Trophoblast cell (in vitro differentiated cells and primary cell): ENCODE data around the gene DEPDC1B.
"Not testable (repeated sequence)": the region's sequence is repeated elsewhere in the genome, so short reads cannot be mapped to it uniquely, and the experiment has no call there.

Experiments used
- DNase-seq, 2 donors: peaks; one replicate each; pipeline ENCODE4 v3.0.0-alpha.2; 2016
- H2AFZ ChIP-seq: 2 replicates; pipeline ENCODE4 v1.6.1; 2013; ENCODE audit warnings: low read length, moderate library complexity, mild to moderate bottlenecking; ENCODE audit not compliant: insufficient read depth, poor library complexity
- H2AK5ac ChIP-seq: 2 replicates; pipeline ENCODE4 v1.6.1; 2013; ENCODE audit warnings: mild to moderate bottlenecking, low read length
- H2BK120ac ChIP-seq: 2 replicates; pipeline ENCODE4 v1.6.1; 2013; ENCODE audit warnings: low read length, mild to moderate bottlenecking, moderate library complexity; ENCODE audit not compliant: insufficient read depth, poor library complexity
- H2BK12ac ChIP-seq: 2 replicates; pipeline ENCODE4 v1.6.1; 2013; ENCODE audit warnings: mild to moderate bottlenecking, low read length, moderate library complexity
- H2BK5ac ChIP-seq: 2 replicates; pipeline ENCODE4 v1.6.1; 2013; ENCODE audit warnings: low read length, low read depth, moderate library complexity, mild to moderate bottlenecking; ENCODE audit not compliant: poor library complexity
- H3K14ac ChIP-seq: 2 replicates; pipeline ENCODE4 v1.6.1; 2013; ENCODE audit warnings: mild to moderate bottlenecking, low read length
- H3K18ac ChIP-seq: 2 replicates; pipeline ENCODE4 v1.6.1; 2013; ENCODE audit warnings: mild to moderate bottlenecking, low read length
- H3K23ac ChIP-seq: 2 replicates; pipeline ENCODE4 v1.6.1; 2013; ENCODE audit warnings: low read length
- H3K27ac ChIP-seq: 2 replicates; pipeline ENCODE4 v1.5.1; 2013; ENCODE audit warnings: low read depth, mild to moderate bottlenecking, inconsistent platforms, low read length, moderate library complexity
- H3K27me3 ChIP-seq: 2 replicates; pipeline ENCODE4 v1.6.1; 2013; ENCODE audit warnings: inconsistent platforms, mild to moderate bottlenecking, low read length, moderate library complexity; ENCODE audit not compliant: insufficient read depth
- H3K36me3 ChIP-seq, 2 experiments: 1 replicate in 1 of 2; 2 replicates in 1 of 2; pipeline ENCODE4 v1.6.1; 2013; ENCODE audit warnings: low read length in 2 of 2, mild to moderate bottlenecking in 2 of 2, moderate library complexity in 1 of 2; ENCODE audit not compliant: insufficient read depth in 2 of 2, control insufficient read depth in 1 of 2
- H3K4ac ChIP-seq: 2 replicates; pipeline ENCODE4 v1.6.1; 2013; ENCODE audit warnings: low read depth, mild to moderate bottlenecking, low read length, moderate library complexity
- H3K4me1 ChIP-seq, 2 experiments: 1 replicate in 1 of 2; 2 replicates in 1 of 2; pipeline ENCODE4 v1.6.1; 2013; ENCODE audit warnings: low read length in 2 of 2, mild to moderate bottlenecking in 2 of 2, moderate library complexity in 1 of 2; ENCODE audit not compliant: insufficient read depth in 2 of 2, control insufficient read depth in 1 of 2
- H3K4me2 ChIP-seq: 2 replicates; pipeline ENCODE4 v1.6.1; 2013; ENCODE audit warnings: inconsistent platforms, mild to moderate bottlenecking, low read length, moderate library complexity
- H3K4me3 ChIP-seq: 2 replicates; pipeline ENCODE4 v1.5.1; 2013; ENCODE audit warnings: mild to moderate bottlenecking, low read depth, low read length, inconsistent platforms
- H3K79me1 ChIP-seq: one replicate; pipeline ENCODE4 v1.6.1; 2013; ENCODE audit warnings: low read length
- H3K79me2 ChIP-seq: 2 replicates; pipeline ENCODE4 v1.6.1; 2013; ENCODE audit warnings: low read length, mild to moderate bottlenecking; ENCODE audit not compliant: control insufficient read depth, insufficient read depth, poor library complexity
- H3K9ac ChIP-seq: 2 replicates; pipeline ENCODE4 v1.6.1; 2013; ENCODE audit warnings: mild to moderate bottlenecking, low read length
- H3K9me3 ChIP-seq: 2 replicates; pipeline ENCODE4 v1.6.1; 2013; ENCODE audit warnings: low read depth, mild to moderate bottlenecking, control low read depth, inconsistent platforms, low read length; ENCODE audit not compliant: insufficient read depth
- H4K12ac ChIP-seq: 2 replicates; pipeline ENCODE4 v1.6.1; 2013; ENCODE audit warnings: low read depth, mild to moderate bottlenecking, low read length, moderate library complexity
- H4K8ac ChIP-seq: 2 replicates; pipeline ENCODE4 v1.6.1; 2013; ENCODE audit warnings: low read depth, mild to moderate bottlenecking, low read length, moderate library complexity
- H4K91ac ChIP-seq: one replicate; pipeline ENCODE4 v1.6.1; 2013; ENCODE audit warnings: low read depth, mild to moderate bottlenecking, low read length, moderate library complexity
- WGBS: extraction: QIAGEN DNeasy Blood & Tissue Kit; methylation state at CpG from one replicate; pipeline ENCODE4 v1.1.7; 2013; ENCODE audit warnings: missing lambda C conversion rate; ENCODE audit not compliant: insufficient read length, insufficient coverage; ENCODE audit errors: extremely low coverage; 5-methylcytosine and 5-hydroxymethylcytosine counted together

The DEPDC1B gene

GRCh38 chr5:60715201-60715928 lies 15.4 kb upstream of the DEPDC1B start:
- not testable (repeated sequence) for H3K18ac ChIP-seq, H3K9me3 ChIP-seq, H2AK5ac ChIP-seq, H3K9ac ChIP-seq, H3K4me3 ChIP-seq, DNase-seq, H3K79me1 ChIP-seq, H3K79me2 ChIP-seq, H4K12ac ChIP-seq, H4K91ac ChIP-seq, H3K27ac ChIP-seq, H2BK5ac ChIP-seq, H2AFZ ChIP-seq, H2BK120ac ChIP-seq, H4K8ac ChIP-seq, H3K23ac ChIP-seq, H3K4ac ChIP-seq, H2BK12ac ChIP-seq, H3K27me3 ChIP-seq, H3K14ac ChIP-seq, H3K4me1 ChIP-seq, H3K36me3 ChIP-seq, H3K4me2 ChIP-seq
- WGBS: no CpG with 5 or more reads among the region's 3 CpGs

DNA sequence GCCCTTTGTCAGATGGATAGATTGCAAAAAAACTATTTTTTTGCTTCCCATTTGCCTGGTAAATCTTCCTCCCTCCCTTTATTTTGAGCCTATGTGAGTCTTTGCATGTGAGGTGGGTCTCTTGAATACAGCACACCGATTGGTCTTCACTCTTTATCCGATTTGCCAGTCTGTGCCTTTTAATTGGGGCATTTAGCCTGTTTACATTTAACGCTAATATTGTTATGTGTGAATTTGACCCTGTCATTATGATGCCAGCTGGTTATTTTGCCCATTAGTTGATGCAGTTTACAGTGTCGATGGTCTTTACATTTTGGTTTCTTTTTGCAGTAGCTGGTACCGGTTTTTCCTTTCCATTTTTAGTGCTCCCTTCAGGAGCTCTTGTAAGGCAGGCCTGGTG lies 13.0 kb upstream of the DEPDC1B start:
- Histone ChIP-seq H3K14ac (no peak overlapping the region), H2AK5ac (no peak overlapping the region), H3K9me3 (no peaks in the 10 kb centered on the region), H3K18ac (no peak overlapping the region), H3K79me2 (no peaks in the 10 kb centered on the region), H3K27ac (no peak overlapping the region), H3K79me1 (no peaks in the 10 kb centered on the region), H2BK120ac (no peak overlapping the region), H3K4me1 (no peaks in the 10 kb centered on the region), H3K9ac (no peak overlapping the region), H3K23ac (no peak overlapping the region), H3K4me2 (no peak overlapping the region), H2BK12ac (no peak overlapping the region), H2BK5ac (no peak overlapping the region), H2AFZ (no peak overlapping the region), H4K12ac (no peak overlapping the region), H3K27me3 (no peaks in the 10 kb centered on the region), H3K4me3 (no peak overlapping the region), H4K8ac (no peak overlapping the region), H4K91ac (no peak overlapping the region), H3K4ac (no peak overlapping the region), H3K36me3 (no peaks in the 10 kb centered on the region)
- WGBS: no CpG with 5 or more reads among the region's 5 CpGs
- no peak for DNase-seq

- not testable (repeated sequence) for H2AFZ ChIP-seq, H3K23ac ChIP-seq, H3K14ac ChIP-seq, H3K27ac ChIP-seq, H3K18ac ChIP-seq, H3K27me3 ChIP-seq, H2BK120ac ChIP-seq, H4K8ac ChIP-seq, H3K79me2 ChIP-seq, H3K36me3 ChIP-seq, H2AK5ac ChIP-seq, H4K91ac ChIP-seq, H2BK5ac ChIP-seq, H3K4me3 ChIP-seq, H3K4ac ChIP-seq, H4K12ac ChIP-seq, H2BK12ac ChIP-seq, H3K79me1 ChIP-seq, H3K4me1 ChIP-seq, H3K9ac ChIP-seq, H3K9me3 ChIP-seq, H3K4me2 ChIP-seq, DNase-seq
- WGBS: no CpG with 5 or more reads among the region's 3 CpGs
These were observed 11.9 kb upstream of the DEPDC1B start for GRCh38 chr5:60711892-60712291.

- Histone ChIP-seq H3K36me3 (no peaks in the 10 kb centered on the region), H3K79me1 (no peaks in the 10 kb centered on the region), H4K8ac (no peak overlapping the region), H3K14ac (no peak overlapping the region), H2BK120ac (no peak overlapping the region), H3K4me2 (no peak overlapping the region), H2AFZ (no peak overlapping the region), H2AK5ac (no peak overlapping the region), H2BK12ac (no peak overlapping the region), H3K4me3 (no peak overlapping the region), H3K79me2 (no peaks in the 10 kb centered on the region), H3K18ac (no peak overlapping the region), H3K27ac (no peak overlapping the region), H4K12ac (no peak overlapping the region), H3K9me3 (no peaks in the 10 kb centered on the region), H3K27me3 (no peaks in the 10 kb centered on the region), H4K91ac (no peak overlapping the region), H3K4me1 (no peaks in the 10 kb centered on the region), H3K23ac (no peak overlapping the region), H3K4ac (no peak overlapping the region), H2BK5ac (no peak overlapping the region), H3K9ac (no peak overlapping the region)
- no CpG with 5 or more reads among the region's 3 CpGs for WGBS
- DNase-seq: no peak
These were observed 10.4 kb upstream of the DEPDC1B start for GRCh38 chr5:60710362-60710761.
